CD4-positive, alpha-beta memory T cell (primary cell): ENCODE results near the gene HEBP1. TPM values are rescaled to one million over a fixed set of nuclear protein-coding genes. Genes with fewer than 3 reads are reported as not detected.

Experiments used
- CTCF ChIA-PET: fragments of 350-600 bp; sonication (Branson Sonifier 250); formaldehyde crosslinking; loops from one replicate; lab custom pipeline; 2021; ENCODE audit warnings: inconsistent platforms; ENCODE audit not compliant: partially characterized antibody; lab: Charles Lee
- POLR2A ChIA-PET: fragments of 350-600 bp; sonication (Branson Sonifier 250); formaldehyde crosslinking; loops from one replicate; lab custom pipeline; 2021; ENCODE audit not compliant: partially characterized antibody; lab: Charles Lee
- DNase-seq, 5 donors: peaks; one replicate each; pipeline versions ENCODE4 v3.0.0 to v3.0.0-alpha.2; 2020 to 2022; ENCODE audit warnings: mixed read lengths in 1 of 5
- H3K27ac ChIP-seq: one replicate; pipeline ENCODE4 v1.7.0; 2013; ENCODE audit warnings: low read depth, low read length
- H3K27me3 ChIP-seq: 2 replicates; pipeline ENCODE4 v1.7.0; 2013; ENCODE audit warnings: mild to moderate bottlenecking, low read length, moderate library complexity; ENCODE audit not compliant: insufficient read depth
- H3K36me3 ChIP-seq: 2 replicates; pipeline ENCODE4 v1.7.0; 2013; ENCODE audit warnings: mild to moderate bottlenecking, low read length, moderate library complexity; ENCODE audit not compliant: insufficient read depth
- H3K4me1 ChIP-seq: 2 replicates; pipeline ENCODE4 v1.7.0; 2013; ENCODE audit warnings: mild to moderate bottlenecking, low read length, moderate library complexity; ENCODE audit not compliant: insufficient read depth
- H3K4me3 ChIP-seq, 2 donors: one replicate each; pipeline ENCODE4 v1.7.0; 2013; ENCODE audit warnings: low read length in 2 of 2, mild to moderate bottlenecking in 1 of 2
- H3K9me3 ChIP-seq, 2 donors: one replicate each; pipeline ENCODE4 v1.7.0; 2013; ENCODE audit warnings: low read length in 2 of 2, control low read depth in 1 of 2; ENCODE audit not compliant: control insufficient read depth in 1 of 2
- H3K27ac Mint-ChIP-seq, 7 donors: one replicate each; pipeline ENCODE4 v1.8.0; 2020 to 2021; ENCODE audit warnings: mixed read lengths in 7 of 7, mild to moderate bottlenecking in 6 of 7, inconsistent platforms in 3 of 7, moderate library complexity in 3 of 7
- H3K27me3 Mint-ChIP-seq, 2 donors: one replicate each; pipeline ENCODE4 v1.8.0; 2020 to 2021; ENCODE audit warnings: mixed read lengths in 2 of 2
- H3K36me3 Mint-ChIP-seq, 2 donors: one replicate each; pipeline ENCODE4 v1.8.0; 2020 to 2021; ENCODE audit warnings: mixed read lengths in 2 of 2, inconsistent platforms in 1 of 2, mild to moderate bottlenecking in 1 of 2
- H3K4me1 Mint-ChIP-seq, 4 donors: one replicate each; pipeline ENCODE4 v1.8.0; 2020 to 2021; ENCODE audit warnings: mixed read lengths in 4 of 4, mild to moderate bottlenecking in 1 of 4
- H3K4me3 Mint-ChIP-seq, 8 donors: one replicate each; pipeline ENCODE4 v1.8.0; 2020 to 2021; ENCODE audit warnings: mixed read lengths in 8 of 8, mild to moderate bottlenecking in 7 of 8, moderate library complexity in 6 of 8, inconsistent platforms in 3 of 8
- H3K9me3 Mint-ChIP-seq, 8 donors: one replicate each; pipeline ENCODE4 v1.8.0; 2020 to 2021; ENCODE audit warnings: mixed read lengths in 8 of 8, mild to moderate bottlenecking in 5 of 8, inconsistent platforms in 3 of 8, moderate library complexity in 1 of 8
- intact Hi-C: fragments of 100-400 bp; cut with micrococcal nuclease; formaldehyde crosslinking; loops from one replicate; pipeline ENCODE4 v1.15.1; 2023
- polyA plus RNA-seq, 2 donors: library from polyadenylated mRNA; unstranded; fragments of 300-500 nt; fragmentation: Illumina TruSeq; gene quantifications; one replicate each; pipeline ENCODE4 v1.2.3, GENCODE V29; 2021
- total RNA-seq, 2 experiments: library from RNA; stranded (reverse); gene quantifications; one replicate each; pipeline ENCODE4 v1.2.3, GENCODE V29; 2021

The HEBP1 gene
- total and polyA plus RNA-seq, 4 experiments from 2014 or later: 11.3 to 23.0 (median 14.6) TPM

DNA sequence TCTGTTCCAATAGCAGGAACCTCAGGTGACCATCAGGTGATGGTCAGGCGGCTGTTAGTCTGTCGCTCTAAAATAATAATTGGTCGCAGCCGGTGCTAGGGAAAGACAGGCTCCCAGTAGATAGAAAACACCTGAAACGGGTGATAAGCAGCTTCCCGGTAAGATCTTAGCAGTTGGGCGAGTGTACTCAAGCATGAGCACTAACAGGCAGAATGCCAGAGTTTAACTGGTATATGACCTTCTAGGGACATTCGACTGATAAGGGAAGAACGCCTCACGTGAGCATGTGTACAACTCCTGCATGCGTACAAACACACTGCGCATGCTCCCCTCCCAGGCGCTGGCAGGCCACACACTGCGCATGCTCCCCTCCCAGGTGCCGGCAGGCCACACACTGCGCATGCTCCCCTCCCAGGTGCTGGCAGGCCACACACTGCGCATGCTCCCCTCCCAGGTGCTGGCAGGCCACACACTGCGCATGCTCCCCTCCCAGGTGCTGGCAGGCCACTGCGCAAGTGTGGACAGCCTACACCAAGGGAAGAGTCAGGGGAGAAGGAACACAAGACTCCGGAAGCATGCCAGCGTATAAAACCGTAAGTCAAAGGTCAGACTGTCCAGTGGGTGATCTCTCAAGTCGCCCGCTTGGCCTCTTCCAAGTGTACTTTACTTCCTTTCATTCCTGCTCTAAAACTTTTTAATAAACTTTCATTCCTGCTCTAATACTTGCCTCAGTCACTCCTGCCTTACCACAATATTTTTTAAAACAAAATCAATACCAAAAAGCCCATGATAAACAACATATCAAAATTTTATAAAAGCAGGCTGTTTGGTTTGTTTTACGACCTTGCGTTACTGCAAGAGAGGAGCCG lies 72.6 kb downstream of the HEBP1 start:
- Mint-ChIP-seq H3K27me3 (peaks cover 6 to 10% of the 10 kb centered on the region in 2 donors), H3K4me3 (peak overlapping the region in 5 of 8 donors; percentile 17 to 75 (median 70)), H3K4me1 (peaks cover 0 to 8% (median 0%) of the 10 kb centered on the region in 4 donors), H3K27ac (peak overlapping the region in 3 of 7 donors; percentile 5 to 51 (median 36)), H3K9me3 (peaks cover 0 to 2% (median 0%) of the 10 kb centered on the region in 8 donors), H3K36me3 (no peaks in the 10 kb centered on the region)
- Histone ChIP-seq H3K27me3 (no peaks in the 10 kb centered on the region), H3K4me1 (no peaks in the 10 kb centered on the region), H3K36me3 (no peaks in the 10 kb centered on the region), H3K9me3 (no peaks in the 10 kb centered on the region), H3K27ac (no peak overlapping the region), H3K4me3 (no peak overlapping the region)
- DNase-seq: peak; percentile 13 to 76 (median 58)
- intact Hi-C loops: no loop called here
- ChIA-PET POLR2A (no interaction called here), CTCF (no interaction called here)

- Histone ChIP-seq H3K36me3 (no peaks in the 10 kb centered on the region), H3K4me1 (no peaks in the 10 kb centered on the region), H3K27ac (no peak overlapping the region), H3K27me3 (no peaks in the 10 kb centered on the region), H3K4me3 (no peak overlapping the region), H3K9me3 (no peaks in the 10 kb centered on the region)
- H3K27ac Mint-ChIP-seq: peak overlapping the region in 1 of 7 donors; percentile 7
- no peaks in the 10 kb centered on the region for H3K36me3 Mint-ChIP-seq
- ChIA-PET CTCF (interaction anchor here (2.6 kb wide), 1 partner anchor 11 kb away, joined by 13 read pairs; no protein-coding TSS in a partner anchor), POLR2A (no interaction called here)
- H3K4me1 Mint-ChIP-seq: peaks cover 0 to 8% (median 0%) of the 10 kb centered on the region in 4 donors
- intact Hi-C loops: no loop called here
- no peak for DNase-seq
- H3K9me3 Mint-ChIP-seq: peaks cover 0 to 2% (median 0%) of the 10 kb centered on the region in 8 donors
- peaks cover 6 to 10% of the 10 kb centered on the region in 2 donors for H3K27me3 Mint-ChIP-seq
- no peak overlapping the region for H3K4me3 Mint-ChIP-seq
Measured at GRCh38 chr12:12926571-12927071, 73.4 kb downstream of the HEBP1 start.

DNA sequence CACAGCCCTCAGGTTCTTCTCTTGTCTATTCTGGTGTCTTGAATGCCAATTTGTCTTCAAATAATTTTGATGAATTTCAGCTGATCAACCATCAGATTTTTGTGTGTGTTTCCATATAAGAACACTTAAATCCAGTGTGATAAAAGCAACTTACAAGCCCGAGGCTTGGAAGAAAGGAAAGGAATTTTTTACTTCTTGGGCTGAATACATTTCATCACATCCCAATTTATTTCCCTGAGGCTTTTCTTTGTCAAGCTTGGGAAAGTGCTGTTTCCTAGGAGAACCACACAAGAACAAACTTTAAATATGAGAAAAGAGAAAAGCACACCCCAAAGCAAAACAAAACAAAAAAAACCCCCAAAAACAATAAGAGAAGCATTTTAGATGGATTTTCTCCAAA lies 74.7 kb downstream of the HEBP1 start:
- H3K4me3 Mint-ChIP-seq: no peak overlapping the region
- POLR2A ChIA-PET: no interaction called here
- Histone ChIP-seq H3K4me3 (no peak overlapping the region), H3K27me3 (no peaks in the 10 kb centered on the region), H3K9me3 (no peaks in the 10 kb centered on the region), H3K27ac (no peak overlapping the region), H3K36me3 (no peaks in the 10 kb centered on the region), H3K4me1 (no peaks in the 10 kb centered on the region)
- no peak overlapping the region for H3K27ac Mint-ChIP-seq
- intact Hi-C loops: no loop called here
- no peaks in the 10 kb centered on the region for H3K36me3 Mint-ChIP-seq
- peaks cover 6% of the 10 kb centered on the region in 2 donors for H3K27me3 Mint-ChIP-seq
- CTCF ChIA-PET: interaction anchor here (2.6 kb wide), 1 partner anchor 10 kb away, joined by 13 read pairs; no protein-coding TSS in a partner anchor
- no peak for DNase-seq
- H3K9me3 Mint-ChIP-seq: peaks cover 0 to under 1% (median 0%) of the 10 kb centered on the region in 8 donors
- peaks cover 0 to 7% (median 0%) of the 10 kb centered on the region in 4 donors for H3K4me1 Mint-ChIP-seq

Other genes with a start within 250 kb of the HEBP1 start
- gene APOLD1, start 214.6 kb downstream of the HEBP1 start, total RNA-seq: 1 to 10 TPM; 2.7 to 4.3 TPM
- gene APOLD1, start 214.6 kb downstream of the HEBP1 start, polyA plus RNA-seq: 1 to 10 TPM in 1 of 2 donors, under 1 TPM in 1; 0.38 to 1.1 TPM
- gene DDX47, start 186.9 kb downstream of the HEBP1 start, total RNA-seq: 10 to 100 TPM; 66.5 to 66.6 TPM
- 10 to 100 TPM; 71.2 to 74.9 TPM for gene DDX47, start 186.9 kb downstream of the HEBP1 start, polyA plus RNA-seq
- not detected for gene GPRC5A, start 108.7 kb downstream of the HEBP1 start, total RNA-seq
- under 1 TPM in 1 of 2 donors, not detected in 1; 0.14 TPM for gene GPRC5A, start 108.7 kb downstream of the HEBP1 start, polyA plus RNA-seq
- gene GPRC5D, start 48.1 kb downstream of the HEBP1 start, total RNA-seq: not detected
- under 1 TPM in 1 of 2 donors, not detected in 1; 0.71 TPM for gene GPRC5D, start 48.1 kb downstream of the HEBP1 start, polyA plus RNA-seq
- 1 to 10 TPM; 3.9 to 4.0 TPM for gene FAM234B, start 44.1 kb upstream of the HEBP1 start, total RNA-seq
- gene FAM234B, start 44.1 kb upstream of the HEBP1 start, polyA plus RNA-seq: 1 to 10 TPM; 2.6 TPM
- gene GSG1, start 103.4 kb upstream of the HEBP1 start, total RNA-seq: not detected
- under 1 TPM in 1 of 2 donors, not detected in 1; 0.07 TPM for gene GSG1, start 103.4 kb upstream of the HEBP1 start, polyA plus RNA-seq
- gene EMP1, start 196.5 kb upstream of the HEBP1 start, total RNA-seq: 1 to 10 TPM; 4.5 to 5.8 TPM
- 1 to 10 TPM in 1 of 2 donors, under 1 TPM in 1; 0.50 to 1.8 TPM for gene EMP1, start 196.5 kb upstream of the HEBP1 start, polyA plus RNA-seq